HT1080 (cell line): ENCODE measurements around the gene ZSCAN12. TPM values are rescaled to one million over a fixed set of nuclear protein-coding genes. Genes with fewer than 3 reads are reported as not detected.
"Not testable (repeated sequence)": the region's sequence is repeated elsewhere in the genome, so short reads cannot be mapped to it uniquely, and the experiment has no call there.

ENCODE experiments used
- DNase-seq: peaks from one replicate; pipeline ENCODE4 v3.0.0-alpha.2; 2015; ENCODE audit warnings: low read depth
- polyA plus RNA-seq, 2 experiments: library from polyadenylated mRNA; depleted of rRNA; stranded (reverse); fragments of >200 nt; gene quantifications; 2 replicates each; pipeline ENCODE4 v1.2.3, GENCODE V29; 2015
- total RNA-seq: library from RNA; depleted of rRNA; stranded (reverse); fragments of >200 nt; shearing (Covaris generic); gene quantifications from 2 replicates; pipeline ENCODE4 v1.2.3, GENCODE V29; 2014; rRNA removed

ZSCAN12 gene
- 3.1 and 3.8 TPM in 2 replicates for total RNA-seq
- polyA plus RNA-seq (2015; cell fraction: cytosol; rRNA removed): 1.8 and 2.7 TPM in 2 replicates
- 4.2 and 4.3 TPM in 2 replicates for polyA plus RNA-seq (2015; cell fraction: nucleus; rRNA removed)

GRCh38 chr6:28399350-28400121 is at the start of gene ZSCAN12:
Gene ZSCAN12, minus strand, starts transcription at chr6:28399747. Its CDS starts 1,342 bp downstream, at chr6:28398405.
- peak; percentile 82 for DNase-seq

GRCh38 chr6:28449056-28449455 is 49.5 kb upstream of the ZSCAN12 start:
- no peak for DNase-seq

- not testable (repeated sequence) for DNase-seq
Measured at GRCh38 chr6:28447512-28447906, 48.0 kb upstream of the ZSCAN12 start.

- no peak for DNase-seq
Measured at GRCh38 chr6:28446818-28447511, 47.4 kb upstream of the ZSCAN12 start.

- DNase-seq: peak; percentile 42
Measured at GRCh38 chr6:28444759-28445158, 45.2 kb upstream of the ZSCAN12 start.

GRCh38 chr6:28443112-28443773 is 43.7 kb upstream of the ZSCAN12 start, which contains the start of gene ZSCAN23:
Gene ZSCAN23, minus strand, starts transcription at chr6:28443491. Its CDS starts 7,225 bp downstream, at chr6:28436266.
- peak; percentile 86 for DNase-seq

GRCh38 chr6:28442586-28442985 is 43.0 kb upstream of the ZSCAN12 start:
- no peak for DNase-seq

GRCh38 chr6:28436404-28436803 is 36.9 kb upstream of the ZSCAN12 start:
- no peak for DNase-seq

GRCh38 chr6:28433119-28433518 is 33.6 kb upstream of the ZSCAN12 start:
- no peak for DNase-seq

- DNase-seq: no peak
Measured at GRCh38 chr6:28429781-28430180, 30.2 kb upstream of the ZSCAN12 start.

- DNase-seq: no peak
Measured at GRCh38 chr6:28425944-28426541, 26.5 kb upstream of the ZSCAN12 start.

GRCh38 chr6:28424163-28424562 is 24.6 kb upstream of the ZSCAN12 start:
- DNase-seq: no peak

GRCh38 chr6:28423546-28423945 is 24.0 kb upstream of the ZSCAN12 start:
- no peak for DNase-seq

GRCh38 chr6:28413681-28414080 is 14.1 kb upstream of the ZSCAN12 start:
- DNase-seq: no peak

GRCh38 chr6:28410767-28411166 is 11.2 kb upstream of the ZSCAN12 start:
- no peak for DNase-seq

GRCh38 chr6:28408076-28408802 is 8.7 kb upstream of the ZSCAN12 start:
- DNase-seq: no peak

- no peak for DNase-seq
Measured at GRCh38 chr6:28407401-28407800, 7.9 kb upstream of the ZSCAN12 start.

- not testable (repeated sequence) for DNase-seq
Measured at GRCh38 chr6:28403923-28404322, 4.4 kb upstream of the ZSCAN12 start.

- DNase-seq: no peak
Measured at GRCh38 chr6:28402197-28402596, 2.6 kb upstream of the ZSCAN12 start.

GRCh38 chr6:28401172-28401571 is 1.6 kb upstream of the ZSCAN12 start:
- DNase-seq: no peak

- no peak for DNase-seq
Measured at GRCh38 chr6:28400122-28400451, 540 bp upstream of the ZSCAN12 start.
